Measurements from ENCODE around the gene GAB1. TPM values are rescaled to one million over a fixed set of nuclear protein-coding genes. Genes with fewer than 3 reads are reported as not detected.

The GAB1 gene
- total RNA-seq, 3 donors from 2014 or later: 24.8 to 67.5 (median 38.7) TPM

- intact Hi-C loops (cut with DNase I; ENCODE audit: low total_unique reads): no loop called here
- Histone ChIP-seq H3K4me3 (no peak overlapping the region), H3K9me3 (peaks cover 5 to 10% of the 10 kb centered on the region in 2 donors), H3K36me3 (no peaks in the 10 kb centered on the region), H3K27ac (no peak overlapping the region), H3K27me3 (no peaks in the 10 kb centered on the region), H3K4me1 (no peaks in the 10 kb centered on the region)
- no peak for DNase-seq (ENCODE audit: low spot score in 2 of 2)
- TF ChIP-seq CTCF (IDR thresholded peaks at IDR 0.05) (no peak), POLR2A (IDR thresholded peaks at IDR 0.05) (no peak), POLR2AphosphoS5 (IDR thresholded peaks at IDR 0.05) (no peak)
Measured at GRCh38 chr4:143435955-143436354, 99.3 kb downstream of the GAB1 start.

- Histone ChIP-seq H3K36me3 (no peaks in the 10 kb centered on the region), H3K27me3 (no peaks in the 10 kb centered on the region), H3K4me3 (no peak overlapping the region), H3K9me3 (no peaks in the 10 kb centered on the region), H3K4me1 (no peaks in the 10 kb centered on the region), H3K27ac (no peak overlapping the region)
- no peak for DNase-seq (ENCODE audit: low spot score in 2 of 2)
- TF ChIP-seq POLR2A (IDR thresholded peaks at IDR 0.05) (no peak), POLR2AphosphoS5 (IDR thresholded peaks at IDR 0.05) (no peak), CTCF (IDR thresholded peaks at IDR 0.05) (no peak)
- intact Hi-C loops (cut with DNase I; ENCODE audit: low total_unique reads): no loop called here
Measured at GRCh38 chr4:143437476-143437875, 100.8 kb downstream of the GAB1 start.

GRCh38 chr4:143437937-143438336 lies 101.3 kb downstream of the GAB1 start:
- DNase-seq (ENCODE audit: low spot score in 2 of 2): no peak

GRCh38 chr4:143438710-143439109 lies 102.0 kb downstream of the GAB1 start:
- TF ChIP-seq CTCF (IDR thresholded peaks at IDR 0.05) (no peak), POLR2A (IDR thresholded peaks at IDR 0.05) (no peak), POLR2AphosphoS5 (IDR thresholded peaks at IDR 0.05) (no peak)
- no peak overlapping the region for H3K27ac ChIP-seq
- intact Hi-C loops (cut with DNase I; ENCODE audit: low total_unique reads): no loop called here
- DNase-seq (ENCODE audit: low spot score in 2 of 2): no peak
- H3K27me3 ChIP-seq: no peaks in the 10 kb centered on the region
- no peaks in the 10 kb centered on the region for H3K9me3 ChIP-seq
- H3K4me3 ChIP-seq: no peak overlapping the region
- no peaks in the 10 kb centered on the region for H3K4me1 ChIP-seq
- H3K36me3 ChIP-seq: no peaks in the 10 kb centered on the region

More at GRCh38 chr4:143437937-143438336, 101.3 kb downstream of the GAB1 start:
- intact Hi-C loops (cut with DNase I; ENCODE audit: low total_unique reads): no loop called here
- H3K27me3 ChIP-seq: no peaks in the 10 kb centered on the region
- H3K4me3 ChIP-seq: no peak overlapping the region
- H3K36me3 ChIP-seq: no peaks in the 10 kb centered on the region
- H3K4me1 ChIP-seq: no peaks in the 10 kb centered on the region
- H3K27ac ChIP-seq: no peak overlapping the region
- TF ChIP-seq CTCF (IDR thresholded peaks at IDR 0.05): no peak
- no peak for TF ChIP-seq POLR2A (IDR thresholded peaks at IDR 0.05)
- no peak for TF ChIP-seq POLR2AphosphoS5 (IDR thresholded peaks at IDR 0.05)
- H3K9me3 ChIP-seq: no peaks in the 10 kb centered on the region

DNA sequence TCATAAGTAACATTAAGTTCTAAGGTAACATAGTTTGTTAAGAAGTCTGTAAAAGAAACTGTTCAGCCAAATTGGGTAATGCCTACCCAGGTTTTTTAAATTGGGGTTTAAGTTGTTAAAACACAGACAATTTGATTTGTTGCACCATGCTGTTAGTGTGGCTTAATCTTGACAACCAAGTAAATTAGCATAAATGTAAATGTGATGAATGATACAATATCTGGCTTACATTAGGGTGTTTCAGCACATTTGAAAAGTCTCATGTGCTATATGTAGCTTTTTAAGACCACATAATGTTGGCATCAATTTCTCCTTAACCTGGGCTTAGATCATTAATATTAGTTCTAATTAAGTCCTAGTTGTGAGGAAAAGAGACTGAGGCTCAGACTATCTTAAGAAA lies 104.4 kb downstream of the GAB1 start:
- Histone ChIP-seq H3K36me3 (no peaks in the 10 kb centered on the region), H3K4me3 (no peak overlapping the region), H3K27ac (no peak overlapping the region), H3K4me1 (no peaks in the 10 kb centered on the region), H3K9me3 (no peaks in the 10 kb centered on the region), H3K27me3 (no peaks in the 10 kb centered on the region)
- DNase-seq (ENCODE audit: low spot score in 2 of 2): no peak
- no peak for TF ChIP-seq POLR2A (IDR thresholded peaks at IDR 0.05)
- TF ChIP-seq POLR2AphosphoS5 (IDR thresholded peaks at IDR 0.05): no peak
- no peak for TF ChIP-seq CTCF (IDR thresholded peaks at IDR 0.05)
- intact Hi-C loops (cut with DNase I; ENCODE audit: low total_unique reads): no loop called here
